ENCODE data around the gene DOK5.
"Not testable (repeated sequence)": the region's sequence is repeated elsewhere in the genome, so short reads cannot be mapped to it uniquely, and the experiment has no call there.

The DOK5 gene

DNA sequence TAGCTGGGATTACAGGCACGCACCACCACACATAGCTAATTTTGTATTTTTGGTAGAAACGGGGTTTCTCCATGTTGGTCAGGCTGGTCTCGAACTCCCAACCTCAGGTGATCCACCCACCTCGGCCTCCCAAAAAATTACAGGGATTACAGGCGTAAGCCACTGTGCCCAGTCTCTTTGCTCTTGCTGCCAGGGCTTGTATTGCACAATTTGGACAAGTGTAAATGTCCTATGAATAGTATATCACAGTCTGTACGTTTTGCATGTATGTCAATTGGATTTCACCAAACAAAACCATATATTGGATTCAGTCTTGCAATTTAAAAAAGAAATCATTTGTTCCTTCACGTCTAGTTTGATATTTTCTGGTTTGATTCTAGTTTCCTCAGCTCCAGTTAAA, 2.1 kb upstream of the DOK5 start:
- no peak for DNase-seq

DNA sequence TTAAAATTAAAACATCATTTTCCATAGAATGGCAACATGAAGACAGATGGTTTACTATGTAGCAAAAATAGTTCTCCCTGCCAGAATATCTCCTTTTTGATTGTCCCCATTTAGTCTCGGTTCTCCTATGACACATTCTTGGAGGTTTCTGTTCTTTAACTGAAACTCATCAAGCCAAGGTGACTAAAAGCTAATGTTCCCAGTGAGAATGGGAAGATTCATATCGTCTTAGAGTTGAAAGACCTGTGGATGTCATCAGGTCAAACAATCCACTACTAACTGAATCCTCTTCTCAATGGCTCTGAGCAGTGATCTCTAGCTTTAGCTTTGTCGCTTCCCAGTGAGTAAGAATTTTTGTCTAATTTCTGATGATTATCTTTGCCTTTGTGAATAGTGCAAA, 1.3 kb upstream of the DOK5 start:
- DNase-seq: no peak

DNA sequence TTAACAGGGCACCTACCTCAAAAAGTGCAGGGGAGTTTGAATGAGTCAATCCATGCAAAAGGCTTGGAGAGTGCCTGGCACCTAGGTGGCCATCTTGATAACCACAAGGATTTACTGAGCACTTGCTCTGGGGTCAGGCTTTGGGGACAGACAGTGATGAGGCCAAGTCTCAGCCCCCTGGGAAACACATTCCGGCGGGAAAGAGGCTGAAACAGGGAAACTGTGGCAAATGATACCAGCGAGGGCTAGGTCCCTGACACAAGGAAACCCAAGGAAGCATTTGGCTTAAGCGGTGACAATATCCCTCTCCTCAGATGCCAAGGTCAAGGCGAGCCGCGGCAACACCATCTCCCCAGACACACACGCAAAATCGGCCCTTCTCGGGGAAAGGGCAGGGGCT, 527 bp upstream of the DOK5 start:
- DNase-seq: no peak

DNA sequence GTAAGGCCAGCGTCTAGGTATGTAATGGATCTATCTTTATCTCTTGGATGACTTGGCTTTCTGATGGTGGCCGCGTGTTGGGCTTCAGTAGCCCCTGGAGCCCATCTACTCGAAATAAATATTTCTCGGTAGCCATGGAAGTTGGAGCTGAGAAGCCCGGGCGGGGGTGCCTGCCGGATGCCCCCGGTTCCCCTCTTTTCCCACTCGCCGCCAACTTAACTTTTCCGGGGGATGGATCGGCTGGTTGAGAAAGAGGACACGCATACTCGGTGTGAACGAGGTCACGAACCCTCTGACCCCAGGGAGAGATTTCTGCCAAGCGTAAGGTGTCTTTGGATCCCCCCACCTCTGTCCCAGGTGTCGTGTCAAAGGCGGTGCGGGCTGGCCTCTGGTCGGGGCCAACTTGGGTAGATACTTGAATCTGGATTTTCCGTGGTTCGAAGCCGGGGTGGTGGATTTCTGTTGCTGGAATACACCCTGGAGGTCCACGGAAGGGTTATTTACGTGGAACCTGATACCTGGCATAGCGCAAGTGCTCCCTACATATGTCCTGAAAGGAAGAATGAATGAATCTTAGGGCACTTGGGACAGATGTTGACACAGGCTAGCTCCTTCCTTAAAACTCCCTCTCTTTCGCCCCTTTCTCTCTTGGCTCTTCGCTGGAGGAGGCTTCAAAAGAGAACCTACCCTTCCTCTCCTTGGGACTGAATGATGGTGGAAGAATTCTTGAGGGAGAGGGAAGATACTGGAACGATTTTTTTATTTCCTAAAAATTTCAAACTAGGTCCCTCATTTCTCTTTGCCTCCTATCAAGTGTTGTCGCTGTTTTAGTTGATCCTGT, 996 bp downstream of the DOK5 start:
- DNase-seq: no peak

DNA sequence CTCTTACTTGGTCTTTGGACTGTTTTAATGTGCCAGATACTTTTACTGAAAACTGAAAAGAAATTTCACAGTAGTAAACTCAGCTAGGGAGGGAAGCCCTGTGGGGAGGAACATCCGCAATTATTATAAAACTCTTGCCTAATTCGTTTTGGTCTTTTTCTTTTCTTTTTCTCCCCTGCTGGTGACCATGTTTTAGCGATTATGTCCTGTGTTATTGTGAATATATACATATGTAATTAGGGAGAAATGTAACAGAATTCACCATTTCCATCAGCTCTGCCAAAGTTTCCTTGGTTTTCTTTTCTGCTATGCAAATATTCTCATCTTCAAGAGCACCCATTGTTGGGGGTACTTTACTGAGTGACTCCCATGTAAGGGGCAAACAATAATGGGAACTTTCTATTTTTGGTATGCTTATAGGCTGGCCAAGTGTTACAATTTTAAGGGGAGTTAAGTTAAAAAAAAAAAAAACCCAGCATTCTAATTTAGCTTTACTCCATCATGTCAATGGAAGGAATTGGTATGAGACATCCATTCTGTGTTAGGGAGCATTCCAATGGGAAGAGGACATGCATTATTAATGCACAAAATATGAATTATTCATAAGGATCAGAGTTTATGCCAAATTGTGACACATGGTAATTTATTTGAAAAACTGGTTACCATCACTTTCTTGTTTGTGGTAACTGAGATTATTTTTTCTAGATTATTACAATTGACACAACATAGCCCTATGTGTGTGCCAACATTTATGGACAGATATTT, 2.0 kb downstream of the DOK5 start:
- no peak for DNase-seq

DNA sequence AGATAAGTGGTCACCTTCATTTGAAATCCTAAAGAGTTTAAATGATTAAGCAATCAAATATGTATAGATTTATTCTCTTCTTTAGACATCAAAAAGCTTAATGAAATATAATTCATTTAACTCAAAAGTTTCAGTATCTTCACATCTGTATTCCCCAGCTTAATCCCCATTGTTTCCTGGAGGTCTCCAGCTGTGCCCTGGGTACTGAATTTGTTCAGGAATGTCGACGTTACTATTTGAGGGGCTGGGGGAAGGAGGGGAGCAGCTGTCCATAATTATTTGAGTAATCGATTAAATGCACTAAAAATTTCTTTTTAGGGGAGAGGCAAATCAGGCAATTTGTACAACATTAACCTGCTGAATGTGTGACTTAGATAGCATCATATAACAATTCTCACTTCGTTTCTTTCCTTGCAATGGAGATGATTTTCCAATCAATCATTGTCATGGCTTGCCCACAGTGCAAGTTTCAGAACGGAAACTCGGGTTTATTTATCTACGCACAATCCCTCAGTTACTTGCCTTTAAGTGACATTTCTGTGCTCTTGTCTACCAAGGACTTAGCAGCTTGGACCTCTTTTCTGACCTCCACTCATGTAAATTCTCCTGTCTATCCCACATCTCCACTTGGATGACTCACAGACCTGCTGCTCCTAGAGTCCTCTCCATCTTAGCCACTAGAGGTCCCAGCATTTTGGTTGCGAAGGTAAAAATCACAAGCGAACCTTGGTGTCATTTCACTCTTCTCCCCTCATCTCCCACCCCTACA, 3.9 kb downstream of the DOK5 start:
- DNase-seq: peak; percentile 24

DNA sequence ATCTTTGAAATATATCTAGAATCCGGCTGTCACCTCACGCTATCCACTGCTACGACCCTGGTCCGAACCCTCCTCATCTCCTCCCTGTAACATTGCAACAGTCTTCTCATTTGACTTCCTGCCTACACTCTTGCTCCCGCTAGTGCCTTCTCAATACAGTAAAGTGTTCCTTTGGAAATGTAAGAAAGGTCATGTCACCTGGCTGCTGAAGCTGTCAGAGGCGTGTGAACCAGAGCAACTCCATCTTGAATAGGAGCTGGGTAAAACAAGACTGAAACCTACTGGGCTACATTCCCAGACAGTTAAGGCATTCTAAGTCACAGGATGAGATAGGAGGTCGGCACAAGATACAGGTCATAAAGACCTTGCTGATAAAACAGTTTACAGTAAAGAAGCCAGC, 4.5 kb downstream of the DOK5 start:
- not testable (repeated sequence) for DNase-seq

DNA sequence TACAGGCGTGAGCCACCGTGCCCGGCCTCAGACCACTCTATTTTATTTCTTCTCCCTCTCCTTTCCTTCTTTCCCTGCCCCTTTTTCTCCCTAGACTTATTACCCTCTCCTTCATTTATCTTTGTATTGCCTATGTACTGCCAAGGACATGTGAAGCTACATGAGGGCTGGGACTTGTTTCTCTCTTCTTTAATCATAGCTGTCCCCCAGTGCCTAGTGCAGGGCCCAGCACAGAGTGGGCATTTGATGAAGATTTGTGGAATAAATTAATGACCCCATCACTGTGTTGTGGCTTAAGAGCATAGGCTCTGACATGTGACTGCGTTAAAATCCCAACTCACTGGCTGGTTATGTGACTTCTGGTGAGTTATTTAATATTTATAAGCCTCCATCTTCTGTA, 6.0 kb downstream of the DOK5 start:
- DNase-seq: no peak

DNA sequence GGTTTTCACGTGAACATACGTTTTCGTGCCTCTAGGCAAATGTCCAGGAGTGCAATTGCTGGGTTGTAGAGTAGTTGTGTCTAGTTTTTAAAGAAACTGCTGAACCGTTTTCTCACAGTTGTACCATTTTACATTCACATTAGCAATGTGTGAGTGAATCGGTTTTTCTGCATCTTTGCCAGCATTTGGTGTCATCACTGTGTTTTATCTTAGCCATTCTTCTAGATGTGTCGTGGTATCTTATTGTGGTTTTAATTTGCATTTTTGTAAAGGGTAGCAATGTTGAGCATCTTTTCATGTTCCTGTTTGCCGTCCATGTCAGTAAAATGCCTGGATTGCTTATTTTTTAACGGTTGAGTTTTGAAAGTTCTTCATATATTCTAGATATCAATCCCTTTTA, 10.2 kb downstream of the DOK5 start:
- DNase-seq: no peak

DNA sequence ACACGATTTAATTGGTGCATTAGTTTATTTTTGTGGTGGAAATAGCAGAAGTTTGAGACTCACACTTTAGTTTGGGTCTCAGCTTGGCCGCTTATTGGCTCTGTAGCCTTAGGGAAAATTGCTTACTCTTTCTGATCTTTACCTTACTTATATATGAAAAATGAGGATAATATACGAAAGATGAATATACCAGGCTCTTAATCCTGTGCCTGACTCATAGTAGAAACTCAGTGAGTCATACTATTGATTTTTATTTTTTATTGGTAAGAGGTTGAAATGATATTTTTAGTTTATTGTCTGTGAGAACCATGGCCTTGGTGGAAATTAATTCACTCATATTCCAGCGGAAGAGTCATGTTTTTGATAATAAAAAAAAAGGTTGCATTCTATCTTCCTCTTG, 11.2 kb downstream of the DOK5 start:
- DNase-seq: no peak

DNA sequence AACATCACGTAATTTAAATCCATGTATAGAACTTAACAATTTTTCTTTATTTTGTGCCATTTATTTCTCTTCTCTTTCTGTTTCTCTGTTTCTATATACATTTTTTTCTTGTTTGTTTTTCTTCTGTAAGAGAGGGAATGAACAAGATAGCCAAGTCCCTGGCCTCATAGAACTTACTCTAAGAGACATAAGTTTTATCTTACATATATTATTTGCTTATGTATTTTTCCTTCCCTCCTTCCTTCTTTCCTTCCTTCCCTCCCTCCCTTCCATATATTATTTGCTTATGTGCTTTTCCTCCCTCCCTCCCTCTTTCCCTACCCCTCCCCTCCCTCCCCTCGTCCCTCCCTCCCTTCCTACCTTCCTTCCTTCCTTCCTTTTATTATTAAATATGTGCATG, 13.0 kb downstream of the DOK5 start:
- DNase-seq: no peak

DNA sequence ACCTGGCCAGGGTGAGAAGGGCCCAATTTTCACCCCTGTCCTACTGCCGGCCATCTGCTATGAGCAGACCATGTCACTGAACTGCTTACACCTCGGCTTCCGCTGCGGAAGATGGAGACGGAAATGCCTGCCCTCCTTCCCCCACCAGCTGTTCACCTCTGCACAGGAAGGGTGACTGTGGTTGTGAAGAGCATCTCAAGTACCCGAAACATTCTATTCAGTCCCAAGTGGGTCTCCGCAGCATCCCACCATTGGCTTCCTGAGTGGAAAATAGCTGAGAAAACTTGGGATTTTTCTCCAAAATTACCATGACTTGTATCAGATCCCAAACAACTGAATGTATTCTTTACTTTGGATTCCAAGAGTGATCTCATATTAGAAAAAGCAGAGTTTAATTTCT, 16.1 kb downstream of the DOK5 start:
- DNase-seq: no peak

DNA sequence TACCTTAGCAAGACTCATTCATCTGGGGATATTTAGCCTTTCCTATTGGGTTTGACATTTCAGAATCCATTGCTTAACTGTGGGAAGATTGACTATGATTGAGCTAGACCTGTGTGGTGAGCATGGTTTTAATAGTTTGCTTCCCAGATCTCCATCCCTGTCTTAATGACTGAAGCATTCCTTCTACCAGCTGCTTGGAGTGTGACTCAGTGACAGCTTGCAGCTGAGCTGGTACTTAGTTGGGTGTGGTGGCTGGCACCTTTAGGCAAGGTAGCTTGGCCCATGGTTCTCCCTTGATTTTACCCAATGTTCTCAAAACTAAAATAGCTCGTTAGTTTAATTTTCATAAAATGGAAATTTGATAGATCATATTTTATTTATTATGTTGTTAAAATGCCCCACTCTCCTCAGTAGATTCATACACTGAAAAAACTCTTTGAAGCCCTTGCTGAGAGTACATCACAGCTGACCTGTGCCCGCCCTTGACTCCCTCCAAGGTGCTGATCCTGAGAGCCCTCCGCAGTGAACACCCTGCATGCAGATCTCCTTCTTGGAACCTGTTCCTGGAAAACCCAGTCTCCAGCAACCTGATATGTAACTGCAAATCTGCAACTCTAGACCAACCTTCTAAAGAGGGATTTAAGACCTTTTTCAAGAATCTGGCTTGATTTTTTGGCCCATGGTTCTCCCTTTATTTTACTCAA, 19.1 kb downstream of the DOK5 start:
- no peak for DNase-seq

DNA sequence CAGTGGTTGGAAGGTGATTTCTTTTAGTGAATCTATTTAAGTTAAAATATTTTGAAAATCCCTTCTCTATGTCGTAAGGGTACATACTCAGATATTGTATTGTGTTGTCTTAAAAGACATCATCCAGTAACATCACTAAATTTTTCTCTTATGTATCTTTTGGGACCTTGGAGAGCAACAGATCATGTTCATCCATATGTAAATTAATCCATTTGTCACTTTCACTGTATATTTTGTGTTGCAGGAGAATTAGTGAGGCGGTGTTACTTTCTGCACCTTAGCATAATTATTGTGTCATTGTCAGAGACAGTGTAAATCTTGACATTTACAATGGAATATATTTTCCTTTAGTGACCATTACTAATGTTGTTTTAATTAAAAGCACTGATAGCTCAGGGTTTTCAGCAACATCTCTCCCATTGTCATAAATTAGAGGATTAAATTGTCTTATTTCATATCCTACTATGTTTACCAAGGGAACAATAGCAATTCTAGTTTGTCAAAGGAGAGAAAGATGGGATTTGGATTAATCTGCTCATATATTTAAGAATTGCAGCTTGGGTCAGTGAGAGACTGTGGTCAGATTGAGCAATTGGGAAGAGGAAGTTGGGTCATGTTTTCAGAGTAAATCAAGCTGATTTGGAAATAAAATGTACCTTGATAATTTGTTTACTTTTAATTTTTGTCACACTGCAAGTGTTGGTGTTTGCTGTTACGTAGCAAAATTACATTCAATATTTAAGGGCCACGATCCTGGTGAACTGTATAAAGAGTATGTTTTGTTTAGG, 22.7 kb downstream of the DOK5 start:
- peak; percentile 14 for DNase-seq

DNA sequence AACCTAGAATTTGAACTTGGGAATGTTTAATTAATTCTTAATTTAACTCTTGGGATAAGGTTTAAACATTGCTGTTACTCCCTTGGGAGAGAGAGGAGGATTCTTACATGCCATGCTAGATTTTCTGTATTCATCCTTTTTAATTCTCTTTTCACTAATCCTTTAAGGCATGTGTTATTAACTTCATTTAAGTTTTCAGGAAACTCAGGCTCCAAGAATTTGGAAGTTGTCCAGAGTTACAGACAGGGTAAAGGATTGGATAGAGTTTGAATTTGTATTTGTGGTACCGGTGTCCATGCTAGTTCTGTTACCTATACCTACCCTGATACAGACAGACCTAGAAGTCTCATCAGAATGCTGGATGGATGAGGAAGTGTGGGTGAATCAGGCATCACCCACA, 23.7 kb downstream of the DOK5 start:
- DNase-seq: no peak

DNA sequence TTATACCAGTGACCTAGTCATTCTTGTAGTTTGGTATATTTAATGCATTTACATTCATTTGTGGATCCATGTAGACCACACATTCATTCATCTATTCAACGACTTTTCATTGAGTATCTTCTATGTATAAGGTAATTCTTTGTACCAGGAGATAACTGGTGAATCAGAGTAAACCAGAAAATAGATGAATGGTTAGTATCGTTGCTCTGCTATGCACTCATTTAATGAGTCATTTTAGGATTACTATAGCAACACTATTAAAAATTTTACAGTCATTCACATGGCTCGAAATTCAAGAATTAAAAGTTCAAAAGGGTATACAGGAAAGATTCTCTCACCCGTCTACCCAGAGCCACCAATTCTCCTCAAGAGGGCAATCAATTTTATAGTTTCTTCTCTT, 26.8 kb downstream of the DOK5 start:
- peak; percentile 26 for DNase-seq

DNA sequence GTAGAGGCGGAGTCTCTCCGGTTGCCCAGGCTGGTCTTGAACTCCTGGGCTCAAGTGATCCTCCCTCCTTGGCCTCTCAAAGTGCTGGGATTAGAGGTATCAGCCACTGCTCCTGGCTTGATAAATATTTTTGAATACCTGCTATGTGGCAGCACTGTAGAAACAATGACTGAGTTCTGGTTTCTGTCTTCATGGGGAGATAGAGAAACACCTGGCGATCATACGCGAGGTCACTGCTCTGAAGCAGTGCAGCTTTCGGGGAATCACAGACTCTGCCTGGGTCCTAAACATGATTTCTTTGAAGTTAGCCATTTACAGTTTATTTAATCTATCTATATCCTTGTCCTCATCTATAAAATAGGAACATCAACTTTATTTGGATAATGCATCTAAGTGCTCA, 31.2 kb downstream of the DOK5 start:
- DNase-seq: no peak

DNA sequence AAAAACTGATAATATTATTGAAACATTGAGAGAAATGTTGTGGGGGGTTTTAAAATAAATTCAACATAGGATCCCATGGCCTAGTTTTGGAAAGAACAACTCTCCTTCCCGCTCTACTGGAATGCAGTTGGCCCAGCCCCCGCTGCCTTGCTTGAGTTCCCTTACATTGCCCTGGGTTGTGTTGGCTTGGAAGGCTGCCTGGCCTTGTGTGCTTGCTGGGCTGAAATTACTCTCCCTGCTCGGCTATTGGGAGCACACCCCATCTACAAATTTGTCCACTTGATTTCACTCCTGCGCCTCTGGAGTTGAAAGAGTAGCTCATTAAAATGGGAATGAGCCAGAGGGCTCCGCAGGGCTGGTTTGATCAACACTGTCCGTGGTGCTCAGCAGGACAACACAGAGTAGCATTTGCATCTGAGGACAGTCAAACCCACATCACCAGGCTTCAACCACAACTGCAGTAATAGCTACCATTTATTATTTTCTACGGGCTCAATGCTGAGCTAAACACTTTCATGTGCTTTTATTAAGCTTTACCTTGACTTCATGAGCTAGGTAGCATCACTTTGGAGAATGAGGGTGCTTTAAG, 35.2 kb downstream of the DOK5 start:
- no peak for DNase-seq

DNA sequence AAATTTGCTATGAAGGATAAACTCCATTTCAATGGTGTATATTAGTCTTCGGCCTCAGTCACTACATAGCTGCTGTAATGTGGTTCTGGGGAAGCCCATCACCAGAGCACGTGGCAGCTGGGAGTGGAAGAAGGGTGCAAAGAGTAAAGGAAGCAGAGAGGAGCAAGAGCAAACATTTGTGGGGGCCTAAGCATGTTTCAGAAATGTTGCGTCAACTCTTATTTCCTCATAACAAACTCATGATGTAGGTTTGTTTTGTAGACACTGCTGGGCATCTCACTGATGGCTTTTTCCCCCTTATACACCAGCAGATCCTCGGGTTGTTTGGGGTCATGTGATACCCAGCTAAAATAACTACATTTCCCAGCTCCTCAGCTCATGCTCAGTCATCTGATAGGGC, 37.3 kb downstream of the DOK5 start:
- no peak for DNase-seq

DNA sequence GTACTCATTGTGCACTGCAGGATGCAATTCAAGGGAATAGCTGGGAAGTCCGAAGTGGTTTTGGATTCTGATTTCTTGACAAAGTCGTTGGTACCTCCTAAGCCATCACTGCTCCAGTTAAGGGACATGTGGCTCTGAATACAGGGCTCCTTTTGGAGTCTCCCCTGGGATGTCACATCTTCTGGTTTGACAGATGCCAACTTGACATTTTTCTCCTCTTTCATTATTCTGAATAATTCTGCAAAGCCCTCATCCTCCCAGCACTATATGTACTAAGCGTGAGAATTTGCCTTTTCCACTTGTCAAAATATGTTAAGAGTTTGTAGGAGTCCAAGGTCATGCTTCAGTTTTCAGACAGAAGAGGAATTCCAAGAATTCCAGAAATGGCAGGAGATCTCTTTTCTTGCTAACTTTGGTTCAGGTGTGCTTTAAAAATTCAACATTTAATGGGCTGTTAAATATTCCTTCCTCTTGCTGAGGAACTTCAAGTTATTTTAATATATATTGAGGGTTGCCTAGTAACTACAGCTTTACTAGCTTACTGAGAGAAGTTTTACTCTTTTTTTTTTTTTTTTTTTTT, 38.7 kb downstream of the DOK5 start:
- DNase-seq: no peak

Data from NCI-H226 (cell line).